ENCODE measurements around the gene AKR1C8. TPM values are rescaled to one million over a fixed set of nuclear protein-coding genes. Genes with fewer than 3 reads are reported as not detected.
A peak's percentile ranks its signal among the peaks of the same experiment; 100 is the strongest.

Gene AKR1C8
- total and polyA plus RNA-seq, 9 of the 15 experiments (the other 6 are each of a cell fraction or from before 2014, with no cell fraction given): 0.03 to 0.29 (median 0.08) TPM

- H3K9me1 ChIP-seq (ENCODE audit: control insufficient read depth, insufficient read depth, low read length): no peaks in the 10 kb centered on the region
- ATAC-seq (no peak), FAIRE-seq (no peak), DNase-seq (ENCODE audit: extremely low read depth in 1 of 4, low spot score in 3 of 4) (no peak)
- H3K9ac ChIP-seq (ENCODE audit: insufficient read depth in 1 of 2, low read depth in 2 of 2, low read length in 2 of 2): no peak overlapping the region
- H3K27me3 ChIP-seq (ENCODE audit: control insufficient read depth in 2 of 2, insufficient read depth in 2 of 2, low read length in 2 of 2): no peaks in the 10 kb centered on the region
- no peak overlapping the region for H3K27ac ChIP-seq (ENCODE audit: extremely low read depth, low read depth, low read length)
- TF ChIP-seq E2F6 (IDR thresholded peaks at IDR 0.05; ENCODE audit: borderline replicate concordance in 1 of 2, extremely low read depth in 1 of 2, insufficient read depth in 1 of 2, insufficient read length in 1 of 2, low read depth in 1 of 2, low read length in 1 of 2, poor library complexity in 1 of 2, severe bottlenecking in 1 of 2): no peak
- TF ChIP-seq XRCC4 (IDR thresholded peaks at IDR 0.05; ENCODE audit: extremely low read depth, insufficient read depth, insufficient read length): no peak
- TF ChIP-seq SRF (CRISPR knock-in tag; IDR thresholded peaks at IDR 0.05): no peak
- CTCF ChIA-PET (ENCODE audit: low intra/inter-chr PET ratio): no interaction called here
- peak overlapping the region; percentile 56; the same call in 1 of the 2 replicates for H2AFZ ChIP-seq (ENCODE audit: low read depth, low read length)
- BruUV-seq (replicated peaks): no TSS peak
- WGBS (ENCODE audit: insufficient coverage, low coverage, missing lambda C conversion rate): 40% methylated on average over 2 of the region's 2 CpGs
- peaks cover 0 to 5% of the 10 kb centered on the region in 2 experiments; a peak in 1 of 5 replicates for H3K4me1 ChIP-seq (replicated peaks in 1 of 2; ENCODE audit: control insufficient read depth in 2 of 2, insufficient read depth in 2 of 2, low read length in 2 of 2)
- H3K4me2 ChIP-seq (ENCODE audit: insufficient read depth, low read length): no peak overlapping the region
- H3K79me2 ChIP-seq (ENCODE audit: control insufficient read depth, insufficient read depth, low read length): no peaks in the 10 kb centered on the region
- in situ Hi-C loops (cut with MboI): no loop called here
- H3K36me3 ChIP-seq (ENCODE audit: control insufficient read depth, insufficient read depth, low read length): no peaks in the 10 kb centered on the region
- no peak overlapping the region for H3K4me3 ChIP-seq
- H4K20me1 ChIP-seq (replicated peaks; ENCODE audit: control insufficient read depth, insufficient read depth, low read length): no peaks in the 10 kb centered on the region
- POLR2A ChIA-PET: interaction anchor here (1.7 kb wide), 1 partner anchor 12 kb away, joined by 5 read pairs; no protein-coding TSS in a partner anchor
- no peaks in the 10 kb centered on the region for H3K9me3 ChIP-seq (replicated peaks; ENCODE audit: control insufficient read depth, insufficient read depth, low read depth, low read length)
- intact Hi-C loops (cut with micrococcal nuclease): no loop called here
These were observed 3.4 kb upstream of the AKR1C8 start for GRCh38 chr10:5188358-5188757.

- no peak overlapping the region for H3K27ac ChIP-seq (ENCODE audit: extremely low read depth, low read depth, low read length)
- no peak overlapping the region for H3K4me2 ChIP-seq (ENCODE audit: insufficient read depth, low read length)
- H3K4me1 ChIP-seq (replicated peaks in 1 of 2; ENCODE audit: control insufficient read depth in 2 of 2, insufficient read depth in 2 of 2, low read length in 2 of 2): peaks cover 0 to 5% of the 10 kb centered on the region in 2 experiments; a peak in 1 of 5 replicates
- H3K27me3 ChIP-seq (ENCODE audit: control insufficient read depth in 2 of 2, insufficient read depth in 2 of 2, low read length in 2 of 2): no peaks in the 10 kb centered on the region
- no peaks in the 10 kb centered on the region for H3K79me2 ChIP-seq (ENCODE audit: control insufficient read depth, insufficient read depth, low read length)
- intact Hi-C loops (cut with micrococcal nuclease) (no loop called here), in situ Hi-C loops (cut with MboI) (no loop called here)
- H3K36me3 ChIP-seq (ENCODE audit: control insufficient read depth, insufficient read depth, low read length): no peaks in the 10 kb centered on the region
- no peak for FAIRE-seq
- no peak for ATAC-seq
- 15% methylated on average over 5 of the region's 5 CpGs for WGBS (ENCODE audit: insufficient coverage, low coverage, missing lambda C conversion rate)
- H3K9me1 ChIP-seq (ENCODE audit: control insufficient read depth, insufficient read depth, low read length): no peaks in the 10 kb centered on the region
- H3K4me3 ChIP-seq: no peak overlapping the region
- H2AFZ ChIP-seq (ENCODE audit: low read depth, low read length): peak overlapping the region; percentile 41; the same call in 1 of the 2 replicates
- POLR2A ChIA-PET: interaction anchor here (1.7 kb wide), 1 partner anchor 12 kb away, joined by 5 read pairs; no protein-coding TSS in a partner anchor
- H3K9me3 ChIP-seq (replicated peaks; ENCODE audit: control insufficient read depth, insufficient read depth, low read depth, low read length): no peaks in the 10 kb centered on the region
- no peaks in the 10 kb centered on the region for H4K20me1 ChIP-seq (replicated peaks; ENCODE audit: control insufficient read depth, insufficient read depth, low read length)
- CTCF ChIA-PET (ENCODE audit: low intra/inter-chr PET ratio): no interaction called here
- BruUV-seq (replicated peaks): no TSS peak
- no peak for DNase-seq (ENCODE audit: extremely low read depth in 1 of 4, low spot score in 3 of 4)
- H3K9ac ChIP-seq (ENCODE audit: insufficient read depth in 1 of 2, low read depth in 2 of 2, low read length in 2 of 2): no peak overlapping the region
- TF ChIP-seq RCOR1 (IDR thresholded peaks at IDR 0.05; ENCODE audit: borderline replicate concordance in 1 of 2, low read depth in 2 of 2, low read length in 2 of 2) (no peak), BDP1 (IDR thresholded peaks at IDR 0.05; ENCODE audit: insufficient read depth, insufficient read length) (no peak)
These were observed 2.9 kb upstream of the AKR1C8 start for GRCh38 chr10:5187867-5188266.

Measured in K562 (cell line).